ENCODE results near the gene CHRDL1.
"Not testable (repeated sequence)": the region's sequence is repeated elsewhere in the genome, so short reads cannot be mapped to it uniquely, and the experiment has no call there.

Gene CHRDL1

GRCh38 chrX:110741213-110741796 lies 54.3 kb downstream of the CHRDL1 start:
- no peak for DNase-seq

- no peak for DNase-seq
These were observed 60.6 kb downstream of the CHRDL1 start for GRCh38 chrX:110734894-110735541.

DNA sequence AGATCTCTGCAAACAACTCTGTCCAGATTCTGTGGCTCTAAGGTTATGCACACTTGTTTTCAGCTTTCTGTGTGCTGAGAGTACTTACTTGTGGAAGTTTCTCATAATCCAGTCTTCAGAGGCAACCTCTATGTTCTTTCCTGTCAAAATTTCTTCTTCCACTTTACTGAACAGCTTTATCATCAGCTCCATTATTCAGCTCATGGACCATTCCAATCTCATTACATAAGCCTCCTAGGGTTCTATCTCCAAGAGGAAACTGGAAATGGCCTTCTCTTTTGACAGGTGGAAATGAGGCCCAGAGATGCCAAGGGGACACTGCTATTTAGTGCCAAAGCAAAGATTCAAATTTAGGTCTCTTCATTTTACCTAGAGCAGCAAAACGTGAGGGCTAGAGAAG lies 61.3 kb downstream of the CHRDL1 start:
- no peak for DNase-seq

DNA sequence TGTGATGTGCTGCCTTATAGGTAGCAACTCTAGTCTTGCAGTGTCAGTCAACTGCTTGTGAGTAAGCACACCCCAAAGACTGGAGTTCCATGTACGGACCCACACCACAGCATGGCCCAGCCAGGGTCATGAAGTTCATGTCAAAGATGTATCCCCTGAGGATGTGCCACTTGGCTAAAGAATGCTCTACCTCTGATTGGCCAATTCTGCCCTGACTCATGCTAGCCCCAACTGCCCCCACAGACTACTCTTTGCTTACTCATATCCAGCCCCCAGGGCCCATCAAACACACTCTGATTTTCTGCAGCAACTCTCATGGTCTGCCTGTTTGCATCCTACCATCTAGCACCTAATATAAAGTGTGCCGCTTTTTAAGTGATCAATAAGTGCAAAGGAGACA lies 62.5 kb downstream of the CHRDL1 start:
- DNase-seq: no peak

GRCh38 chrX:110732266-110732665 lies 63.4 kb downstream of the CHRDL1 start:
- no peak for DNase-seq

GRCh38 chrX:110723844-110724243 lies 71.8 kb downstream of the CHRDL1 start:
- DNase-seq: no peak

DNA sequence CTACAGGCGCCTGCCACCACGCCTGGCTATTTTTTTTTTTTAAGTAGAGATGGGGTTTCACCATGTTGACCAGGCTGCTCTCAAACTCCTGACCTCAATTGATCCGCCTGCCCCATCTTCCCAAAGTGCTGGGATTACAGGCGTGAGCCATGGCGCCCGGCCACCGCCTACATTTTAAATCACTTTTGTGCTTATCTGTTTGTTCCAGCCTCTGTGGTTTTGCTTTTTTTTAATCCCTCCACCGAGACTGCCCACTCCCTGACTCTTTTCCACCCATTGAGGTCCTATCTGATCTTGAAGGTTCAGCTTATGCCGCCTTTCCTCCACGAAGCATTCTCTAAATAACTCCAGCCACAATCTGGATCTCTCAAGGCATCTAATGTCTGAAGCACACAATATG lies 73.5 kb downstream of the CHRDL1 start:
- no peak for DNase-seq

DNA sequence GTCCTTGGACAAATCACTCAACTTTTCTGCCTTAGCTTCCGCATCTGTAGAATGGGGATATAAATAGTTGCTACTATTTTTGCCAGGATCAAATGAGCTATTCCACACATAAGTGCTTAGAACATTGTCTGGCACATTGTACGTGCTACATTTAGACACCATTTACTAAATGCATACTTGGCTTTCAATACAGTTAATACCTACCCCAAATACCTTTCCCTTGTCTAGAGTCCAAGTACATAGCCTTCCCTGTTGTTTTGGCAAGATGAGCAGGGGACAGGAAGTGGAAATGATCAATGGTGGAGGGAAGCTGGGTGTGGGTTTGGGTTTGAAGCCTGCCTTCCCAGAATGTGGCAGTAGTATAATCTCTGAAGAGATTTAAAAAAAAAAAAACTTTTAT lies 82.0 kb downstream of the CHRDL1 start:
- DNase-seq: no peak

DNA sequence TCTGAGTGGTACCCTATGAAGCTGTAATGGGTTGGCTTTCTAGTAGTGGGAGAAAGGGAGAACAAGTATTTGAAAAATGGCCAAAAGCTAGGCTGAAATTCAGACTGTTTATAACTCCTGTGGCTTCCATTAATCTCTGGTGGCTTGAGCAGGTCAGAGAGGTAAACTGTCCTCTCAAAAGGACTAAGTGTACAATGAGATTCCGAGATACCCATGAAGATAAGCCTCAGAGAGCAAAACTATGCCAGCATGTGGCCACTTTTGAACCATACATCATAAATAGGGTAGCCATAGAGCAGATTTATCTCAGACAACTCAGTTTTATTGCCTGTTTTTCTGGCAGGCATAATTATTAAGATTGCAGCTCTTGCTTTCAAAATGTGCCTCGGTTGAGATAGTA lies 89.2 kb downstream of the CHRDL1 start:
- DNase-seq: no peak

- DNase-seq: no peak
These were observed 92.0 kb downstream of the CHRDL1 start for GRCh38 chrX:110703641-110704040.

- DNase-seq: no peak
These were observed 96.5 kb downstream of the CHRDL1 start for GRCh38 chrX:110699109-110699508.

- no peak for DNase-seq
These were observed 96.9 kb downstream of the CHRDL1 start for GRCh38 chrX:110698696-110699095.

- DNase-seq: no peak
These were observed 102.8 kb downstream of the CHRDL1 start for GRCh38 chrX:110692866-110693265.

DNA sequence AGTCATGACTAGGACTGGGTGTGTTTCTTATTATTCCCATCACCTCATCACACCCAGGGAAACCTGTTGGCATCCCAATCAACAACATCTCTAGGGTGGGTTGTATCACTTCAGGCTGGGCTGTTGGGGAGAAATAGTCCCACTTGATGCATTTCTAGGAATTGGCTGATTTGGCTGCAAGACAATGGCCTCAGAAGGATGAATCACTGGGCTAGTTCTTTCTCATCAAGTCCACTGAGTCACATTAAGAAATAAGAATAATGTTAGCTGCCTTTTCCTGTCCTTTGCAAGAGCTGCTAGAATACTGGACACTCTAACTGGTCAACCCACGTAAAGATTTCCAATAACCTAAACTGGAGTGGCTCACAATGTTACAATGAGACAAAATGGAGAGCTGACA lies 104.2 kb downstream of the CHRDL1 start:
- DNase-seq: no peak

DNA sequence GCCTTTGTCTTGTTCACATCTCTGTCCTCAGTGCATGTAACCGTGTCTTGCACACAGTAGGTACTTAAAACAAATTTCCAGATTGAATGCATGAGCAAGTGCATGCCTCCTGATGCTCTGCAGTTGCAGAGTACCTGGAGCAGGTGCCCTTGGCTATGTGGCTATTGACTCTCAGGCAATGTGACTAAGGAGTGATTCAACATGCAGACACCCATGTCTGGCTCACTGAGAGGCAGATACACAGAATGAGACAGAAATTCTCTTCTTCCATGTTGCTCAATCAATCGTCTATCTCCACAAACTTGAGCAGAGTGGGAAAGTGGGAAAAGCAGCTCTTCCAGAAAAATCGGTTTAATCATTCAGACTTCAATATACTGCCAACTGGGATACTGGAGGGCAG lies 111.0 kb downstream of the CHRDL1 start:
- no peak for DNase-seq

DNA sequence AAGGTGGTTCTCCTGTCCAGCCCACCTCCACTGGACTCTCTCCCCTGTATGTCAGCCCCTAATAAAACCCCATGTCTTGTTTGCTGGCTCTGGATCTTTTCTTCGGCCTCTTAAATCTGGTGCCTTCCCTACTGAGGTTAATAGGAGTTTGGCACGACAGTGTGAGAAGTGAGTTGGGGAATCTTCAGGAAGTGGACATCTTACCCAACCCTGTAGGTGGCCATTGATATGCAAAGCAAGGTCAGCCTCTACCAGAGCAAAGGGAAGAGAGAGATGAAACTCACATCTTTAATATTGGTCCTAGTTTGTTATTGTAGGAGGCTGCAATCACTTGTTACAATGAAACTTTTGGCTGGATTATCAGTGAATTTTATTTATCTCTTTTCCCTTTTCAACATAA lies 111.7 kb downstream of the CHRDL1 start:
- DNase-seq: no peak

GRCh38 chrX:110678591-110678990 lies 117.0 kb downstream of the CHRDL1 start:
- no peak for DNase-seq

- no peak for DNase-seq
These were observed 119.7 kb downstream of the CHRDL1 start for GRCh38 chrX:110675886-110676285.

GRCh38 chrX:110671068-110671803 lies 124.4 kb downstream of the CHRDL1 start:
- no peak for DNase-seq

DNA sequence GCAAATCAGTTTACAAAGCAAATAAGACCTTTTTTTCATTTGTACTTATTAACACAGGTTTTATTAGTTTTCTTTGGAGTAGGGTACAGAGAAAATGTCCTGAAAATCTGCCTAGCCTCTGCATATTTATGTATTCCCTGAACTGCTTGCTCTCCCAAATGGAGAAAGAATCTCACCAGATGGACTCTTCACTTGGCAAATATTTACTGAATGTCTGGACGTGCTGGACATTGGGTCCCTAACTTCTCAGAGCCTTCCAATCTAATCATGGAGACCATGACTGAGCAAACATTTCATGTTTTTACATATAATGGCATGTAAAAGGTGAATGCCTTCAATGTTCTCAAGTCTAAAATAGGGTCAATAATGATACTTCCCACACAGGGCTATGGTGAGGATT lies 126.0 kb downstream of the CHRDL1 start:
- DNase-seq: no peak

- no peak for DNase-seq
These were observed 127.9 kb downstream of the CHRDL1 start for GRCh38 chrX:110667706-110668105.

- peak; percentile 44 for DNase-seq
These were observed 130.2 kb downstream of the CHRDL1 start for GRCh38 chrX:110665223-110666002.

GRCh38 chrX:110657073-110657472 lies 138.5 kb downstream of the CHRDL1 start:
- DNase-seq: no peak

GRCh38 chrX:110654280-110654679 lies 141.3 kb downstream of the CHRDL1 start:
- not testable (repeated sequence) for DNase-seq
